GM12875 (cell line): Measurements from ENCODE around the gene HOXD8.

Experiments
- H3K4me3 ChIP-seq: one replicate; pipeline ENCODE4 v1.5.1; 2011; ENCODE audit warnings: low read depth, low read length, control low read depth
- CTCF ChIP-seq: IDR thresholded peaks from 2 replicates; pipeline ENCODE4 v1.5.1; 2011; ENCODE audit warnings: low read depth, mild to moderate bottlenecking, control low read depth, inconsistent platforms, low read length, moderate library complexity, borderline replicate concordance; ENCODE audit not compliant: insufficient read depth

Gene HOXD8

GRCh38 chr2:176137906-176138305, 8.4 kb downstream of the HOXD8 start:
- H3K4me3 ChIP-seq, result no peak overlapping the region
- no peak for TF ChIP-seq CTCF

- no peak for TF ChIP-seq CTCF
- H3K4me3 ChIP-seq, result no peak overlapping the region
Measured at GRCh38 chr2:176138526-176138922, 9.0 kb downstream of the HOXD8 start.

GRCh38 chr2:176138923-176139660, 9.6 kb downstream of the HOXD8 start:
- no peak overlapping the region for H3K4me3 ChIP-seq
- no peak for TF ChIP-seq CTCF

GRCh38 chr2:176139661-176140512, 10.4 kb downstream of the HOXD8 start:
- no peak for TF ChIP-seq CTCF
- H3K4me3 ChIP-seq, result peak overlapping the region; percentile 27

GRCh38 chr2:176140513-176141317, 11.2 kb downstream of the HOXD8 start:
- H3K4me3 ChIP-seq, result peak overlapping the region; percentile 58
- peak; percentile 91 for TF ChIP-seq CTCF

- H3K4me3 ChIP-seq, result no peak overlapping the region
- no peak for TF ChIP-seq CTCF
Measured at GRCh38 chr2:176142281-176142680, 12.8 kb downstream of the HOXD8 start.
